Stimulated activated CD8-positive, alpha-beta memory T cell treated with anti-CD3 and anti-CD28 coated beads, Interleukin-12 subunit alpha, Interleukin-12 subunit beta, amount 100 ng/mL, for 24 hours (primary cell): ENCODE measurements around the gene OR4S1.
"Not testable (repeated sequence)": the region's sequence is repeated elsewhere in the genome, so short reads cannot be mapped to it uniquely, and the experiment has no call there.

Experiments used
- DNase-seq: peaks from one replicate; pipeline ENCODE4 v3.0.0-alpha.2; 2020; ENCODE audit errors: extremely low read depth

The OR4S1 gene, protein sequence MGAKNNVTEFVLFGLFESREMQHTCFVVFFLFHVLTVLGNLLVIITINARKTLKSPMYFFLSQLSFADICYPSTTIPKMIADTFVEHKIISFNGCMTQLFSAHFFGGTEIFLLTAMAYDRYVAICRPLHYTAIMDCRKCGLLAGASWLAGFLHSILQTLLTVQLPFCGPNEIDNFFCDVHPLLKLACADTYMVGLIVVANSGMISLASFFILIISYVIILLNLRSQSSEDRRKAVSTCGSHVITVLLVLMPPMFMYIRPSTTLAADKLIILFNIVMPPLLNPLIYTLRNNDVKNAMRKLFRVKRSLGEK

GRCh38 chr11:48305923-48306322 lies at the start of gene OR4S1:
OR4S1 (plus strand) TSS chr11:48306223; CDS start chr11:48306223, 0 bp downstream.
- DNase-seq: no peak

GRCh38 chr11:48261600-48261999 lies 44.4 kb upstream of the OR4S1 start:
- no peak for DNase-seq

- DNase-seq: no peak
Measured at GRCh38 chr11:48263423-48263911, 42.6 kb upstream of the OR4S1 start, which contains the start of gene OR4X1. OR4X1 (plus strand) TSS chr11:48263861; CDS start chr11:48263861, 0 bp downstream.

- DNase-seq: no peak
Measured at GRCh38 chr11:48270621-48271020, 35.4 kb upstream of the OR4S1 start.

- DNase-seq: no peak
Measured at GRCh38 chr11:48272606-48273005, 33.4 kb upstream of the OR4S1 start.

GRCh38 chr11:48307760-48308386 lies 1.9 kb downstream of the OR4S1 start:
- DNase-seq: peak; percentile 28

DNA sequence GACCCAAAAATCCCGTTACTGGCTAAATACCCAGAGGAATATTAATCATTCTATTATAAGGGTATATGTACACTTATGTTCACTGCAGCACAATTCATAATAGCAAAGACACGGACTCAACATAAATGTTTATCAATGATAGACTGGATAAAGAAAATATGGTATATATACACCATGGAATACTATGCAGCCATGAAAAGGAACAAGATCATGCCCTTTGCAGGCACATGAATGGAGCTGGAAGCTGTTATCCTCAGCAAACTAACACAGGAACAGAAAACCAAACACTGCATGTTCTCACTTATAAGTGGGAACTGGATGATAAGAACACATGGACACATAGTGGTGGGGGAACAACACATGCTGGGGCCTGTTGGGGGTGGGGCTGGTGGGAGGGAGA lies 7.6 kb downstream of the OR4S1 start:
- DNase-seq: not testable (repeated sequence)

- not testable (repeated sequence) for DNase-seq
Measured at GRCh38 chr11:48319813-48320212, 13.8 kb downstream of the OR4S1 start.

DNA sequence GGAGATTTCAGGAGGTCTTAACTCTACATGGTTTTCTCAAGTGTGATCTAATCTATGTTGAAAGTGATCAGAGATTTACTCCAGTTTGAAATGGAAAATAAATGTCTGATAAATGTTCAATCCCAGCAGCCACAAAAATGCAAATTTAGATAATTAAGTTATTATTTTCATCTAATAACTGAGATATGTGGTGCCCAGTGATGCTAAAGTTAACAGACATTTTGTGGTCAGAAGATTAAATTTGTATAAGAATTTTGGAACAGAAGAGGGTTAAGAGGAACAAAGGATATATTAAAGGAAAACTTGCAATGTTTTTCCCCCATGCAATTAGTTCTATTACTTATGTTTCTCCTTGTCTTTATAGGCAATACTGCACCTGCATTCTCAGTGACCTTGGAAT lies 18.6 kb downstream of the OR4S1 start, which contains the start of gene OR4C3:
Gene OR4C3 (plus strand): TSS at position 301 of the 400 bp plus-strand sequence. CDS start 102 bp downstream, outside the sequence.
- not testable (repeated sequence) for DNase-seq

GRCh38 chr11:48341466-48341865 lies 35.4 kb downstream of the OR4S1 start:
- DNase-seq: no peak

DNA sequence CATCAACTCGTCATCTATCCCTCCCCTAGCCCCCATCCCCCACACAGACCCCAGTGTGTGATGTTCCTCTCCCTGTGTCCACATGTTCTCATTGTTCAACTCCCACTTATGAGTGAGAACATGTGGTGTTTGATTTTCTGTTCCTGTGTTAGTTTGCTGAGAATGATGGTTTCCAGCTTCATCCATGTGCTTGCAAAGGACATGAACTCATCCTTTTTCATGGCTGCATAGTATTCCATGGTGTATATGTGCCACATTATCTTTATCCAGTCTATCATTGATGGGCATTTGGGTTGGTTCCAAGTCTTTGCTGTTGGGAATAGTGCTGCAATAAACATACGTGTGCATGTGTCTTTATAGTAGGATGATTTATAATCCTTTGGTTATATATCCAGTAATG lies 36.5 kb downstream of the OR4S1 start:
- not testable (repeated sequence) for DNase-seq

- DNase-seq: not testable (repeated sequence)
Measured at GRCh38 chr11:48346286-48346685, 40.3 kb downstream of the OR4S1 start.

GRCh38 chr11:48354013-48354412 lies 48.0 kb downstream of the OR4S1 start:
- DNase-seq: no peak

DNA sequence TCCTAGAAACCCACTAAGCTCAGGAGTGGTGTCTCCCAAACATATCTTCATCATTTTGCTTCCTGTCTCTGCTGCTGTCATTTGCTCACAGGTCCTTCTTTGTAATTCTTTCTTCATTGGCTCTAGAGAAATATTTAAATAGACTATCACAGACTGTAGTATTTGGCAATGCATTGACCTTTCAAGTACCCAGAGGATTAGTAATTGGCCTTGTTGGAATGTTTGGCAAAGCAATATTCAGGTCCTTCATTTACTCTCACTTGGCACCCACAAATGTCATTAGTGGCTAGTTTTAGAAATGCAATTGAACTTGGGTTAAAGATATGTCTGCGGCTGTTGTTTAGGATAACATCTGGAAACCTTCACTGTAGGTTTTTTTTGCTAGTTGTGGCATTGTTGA lies 48.7 kb downstream of the OR4S1 start:
- DNase-seq: no peak
